Smooth muscle cell (in vitro differentiated cells): ENCODE results near the gene SLC8B1. TPM values are rescaled to one million over a fixed set of nuclear protein-coding genes. Genes with fewer than 3 reads are reported as not detected.

ENCODE experiments used
- DNase-seq: peaks from one replicate; lab custom pipeline; 2025; ENCODE audit not compliant: unreplicated experiment; lab: John Stamatoyannopoulos, UW
- H2AFZ ChIP-seq: fragments of 200-600 bp; sonication (generic); 2 replicates; pipeline ENCODE4 v1.6.0; 2016; ENCODE audit warnings: antibody characterized with exemption, low read depth, mild to moderate bottlenecking
- H3F3A ChIP-seq: fragments of 200-600 bp; sonication (generic); 2 replicates; pipeline ENCODE4 v1.6.0; 2017; ENCODE audit warnings: antibody characterized with exemption, low read depth
- H3K27ac ChIP-seq: fragments of 200-600 bp; sonication (generic); 2 replicates; pipeline ENCODE4 v1.5.1; 2016; ENCODE audit warnings: low read depth, mild to moderate bottlenecking
- H3K27me3 ChIP-seq: fragments of 200-600 bp; sonication (generic); 2 replicates; pipeline ENCODE4 v1.6.1; 2016; ENCODE audit warnings: low read depth, mild to moderate bottlenecking
- H3K36me3 ChIP-seq: fragments of 200-600 bp; sonication (generic); 2 replicates; pipeline ENCODE4 v1.5.1; 2016; ENCODE audit warnings: low read depth
- H3K4me1 ChIP-seq: fragments of 200-600 bp; sonication (generic); 2 replicates; pipeline ENCODE4 v1.5.1; 2016; ENCODE audit warnings: low read depth
- H3K4me2 ChIP-seq: fragments of 200-600 bp; sonication (generic); 2 replicates; pipeline ENCODE4 v1.6.0; 2016; ENCODE audit warnings: mild to moderate bottlenecking
- H3K4me3 ChIP-seq: fragments of 200-600 bp; sonication (generic); 2 replicates; pipeline ENCODE4 v1.5.1; 2016; ENCODE audit warnings: mild to moderate bottlenecking
- H3K79me2 ChIP-seq: fragments of 200-600 bp; sonication (generic); 2 replicates; pipeline ENCODE4 v1.6.0; 2016; ENCODE audit warnings: low read depth, mild to moderate bottlenecking
- H3K9ac ChIP-seq: fragments of 200-600 bp; sonication (generic); 2 replicates; pipeline ENCODE4 v1.6.0; 2016; ENCODE audit warnings: low read depth
- H3K9me3 ChIP-seq: fragments of 200-600 bp; sonication (generic); replicated peaks from 2 replicates; pipeline ENCODE4 v1.5.1; 2016; ENCODE audit warnings: low read depth
- H4K20me1 ChIP-seq: fragments of 200-600 bp; sonication (generic); 2 replicates; pipeline ENCODE4 v1.6.0; 2016; ENCODE audit warnings: low read depth
- WGBS: methylation state at CpG from one replicate; pipeline ENCODE4 v1.1.7; 2016; ENCODE audit warnings: low lambda C conversion rate; 5-methylcytosine and 5-hydroxymethylcytosine counted together
- polyA plus RNA-seq: library from polyadenylated mRNA; unstranded; fragments of >200 nt; fragmentation: Nextera tagmentation; extraction: Ambion mirVana; gene quantifications from 2 replicates; pipeline ENCODE4 v1.2.1, GENCODE V29; 2016
- total RNA-seq: library from RNA; depleted of rRNA; stranded (reverse); fragments of >200 nt; gene quantifications from 2 replicates; pipeline ENCODE4 v1.2.3, GENCODE V29; 2014
- TF ChIP-seq, protein P1 (sequence below): fragments of 200-600 bp; sonication (generic); IDR thresholded peaks from 2 replicates; pipeline ENCODE4 v1.5.1; 2017; ENCODE audit warnings: borderline replicate concordance, mild to moderate bottlenecking, antibody characterized with exemption; ENCODE audit not compliant: insufficient read depth, poor library complexity, severe bottlenecking

SLC8B1 gene
- total and polyA plus RNA-seq, 2 experiments from 2014 or later = 11.8 to 14.3 TPM

- TF ChIP-seq, protein P1, sequence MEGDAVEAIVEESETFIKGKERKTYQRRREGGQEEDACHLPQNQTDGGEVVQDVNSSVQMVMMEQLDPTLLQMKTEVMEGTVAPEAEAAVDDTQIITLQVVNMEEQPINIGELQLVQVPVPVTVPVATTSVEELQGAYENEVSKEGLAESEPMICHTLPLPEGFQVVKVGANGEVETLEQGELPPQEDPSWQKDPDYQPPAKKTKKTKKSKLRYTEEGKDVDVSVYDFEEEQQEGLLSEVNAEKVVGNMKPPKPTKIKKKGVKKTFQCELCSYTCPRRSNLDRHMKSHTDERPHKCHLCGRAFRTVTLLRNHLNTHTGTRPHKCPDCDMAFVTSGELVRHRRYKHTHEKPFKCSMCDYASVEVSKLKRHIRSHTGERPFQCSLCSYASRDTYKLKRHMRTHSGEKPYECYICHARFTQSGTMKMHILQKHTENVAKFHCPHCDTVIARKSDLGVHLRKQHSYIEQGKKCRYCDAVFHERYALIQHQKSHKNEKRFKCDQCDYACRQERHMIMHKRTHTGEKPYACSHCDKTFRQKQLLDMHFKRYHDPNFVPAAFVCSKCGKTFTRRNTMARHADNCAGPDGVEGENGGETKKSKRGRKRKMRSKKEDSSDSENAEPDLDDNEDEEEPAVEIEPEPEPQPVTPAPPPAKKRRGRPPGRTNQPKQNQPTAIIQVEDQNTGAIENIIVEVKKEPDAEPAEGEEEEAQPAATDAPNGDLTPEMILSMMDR = no peak
- Histone ChIP-seq H2AFZ (no peak overlapping the region), H3K9ac (no peak overlapping the region), H3K4me2 (no peak overlapping the region), H3K79me2 (no peaks in the 10 kb centered on the region), H3K4me3 (no peak overlapping the region), H4K20me1 (no peaks in the 10 kb centered on the region), H3K27ac (no peak overlapping the region), H3K9me3 (no peaks in the 10 kb centered on the region), H3K4me1 (no peaks in the 10 kb centered on the region), H3K27me3 (no peaks in the 10 kb centered on the region), H3K36me3 (no peaks in the 10 kb centered on the region), H3F3A (no peaks in the 10 kb centered on the region)
- WGBS = 98% methylated on average over 9 of the region's 11 CpGs
- no peak for DNase-seq
Observed at GRCh38 chr12:113286712-113287111, 48.2 kb downstream of the SLC8B1 start.

GRCh38 chr12:113285679-113286610 lies 49.0 kb downstream of the SLC8B1 start:
- TF ChIP-seq, protein P1 = no peak
- 90% methylated on average over 22 of the region's 22 CpGs for WGBS
- H3K9ac ChIP-seq = no peak overlapping the region

GRCh38 chr12:113284751-113285150 lies 50.2 kb downstream of the SLC8B1 start:
- H4K20me1 ChIP-seq = no peaks in the 10 kb centered on the region

More at GRCh38 chr12:113285679-113286610, 49.0 kb downstream of the SLC8B1 start:
- no peak for DNase-seq
- H3K27ac ChIP-seq = no peak overlapping the region
- no peaks in the 10 kb centered on the region for H3K4me1 ChIP-seq
- H3K79me2 ChIP-seq = no peaks in the 10 kb centered on the region
- no peaks in the 10 kb centered on the region for H4K20me1 ChIP-seq
- H2AFZ ChIP-seq = no peak overlapping the region
- no peaks in the 10 kb centered on the region for H3K36me3 ChIP-seq
- H3K9me3 ChIP-seq = no peaks in the 10 kb centered on the region
- no peaks in the 10 kb centered on the region for H3K27me3 ChIP-seq
- no peak overlapping the region for H3K4me2 ChIP-seq
- H3K4me3 ChIP-seq = no peak overlapping the region
- H3F3A ChIP-seq = no peaks in the 10 kb centered on the region

More at GRCh38 chr12:113284751-113285150, 50.2 kb downstream of the SLC8B1 start:
- no peak for DNase-seq
- Histone ChIP-seq H3K27ac (no peak overlapping the region), H2AFZ (no peak overlapping the region), H3K9ac (no peak overlapping the region), H3K27me3 (no peaks in the 10 kb centered on the region), H3K4me1 (no peaks in the 10 kb centered on the region), H3K4me2 (no peak overlapping the region), H3K79me2 (no peaks in the 10 kb centered on the region), H3K4me3 (no peak overlapping the region), H3K9me3 (no peaks in the 10 kb centered on the region), H3F3A (no peaks in the 10 kb centered on the region), H3K36me3 (no peaks in the 10 kb centered on the region)
- 75% methylated on average over 13 of the region's 13 CpGs for WGBS
- TF ChIP-seq, protein P1 = no peak
